Stomach (tissue), 9 donors: Measurements from ENCODE around the gene POLR3A. TPM values are rescaled to one million over a fixed set of nuclear protein-coding genes. Genes with fewer than 3 reads are reported as not detected.

Experiments
- DNase-seq, 2 donors: peaks; one replicate each; pipeline versions ENCODE4 v3.0.0 to v3.0.0-alpha.2; 2013 to 2019
- H3K27ac ChIP-seq, 5 donors: fragments of 200-600 bp in 4 of 5; sonication (generic) in 4 of 5; one replicate each; pipeline ENCODE4 v1.5.1; 2013 to 2019; ENCODE audit warnings: mild to moderate bottlenecking in 1 of 5, moderate library complexity in 1 of 5
- H3K27me3 ChIP-seq, 3 donors: fragments of 200-600 bp; sonication (generic); one replicate each; pipeline ENCODE4 v1.5.1; 2017 to 2019; ENCODE audit warnings: mixed run types in 1 of 3
- H3K36me3 ChIP-seq, 4 donors: fragments of 200-600 bp; sonication (generic); 1 replicate in 3 of 4; 2 replicates in 1 of 4; pipeline ENCODE4 v1.5.1; 2016 to 2019
- H3K4me1 ChIP-seq, 4 donors: fragments of 200-600 bp; sonication (generic); one replicate each; pipeline ENCODE4 v1.5.1; 2016 to 2019
- H3K4me3 ChIP-seq, 4 donors: fragments of 200-600 bp; sonication (generic) in 3 of 4; one replicate each; pipeline ENCODE4 v1.5.1; 2016 to 2019; ENCODE audit warnings: mild to moderate bottlenecking in 1 of 4
- H3K9me3 ChIP-seq, 4 donors: fragments of 200-600 bp; sonication (generic); one replicate each; pipeline ENCODE4 v1.5.1; 2016 to 2019
- CTCF ChIP-seq, 7 experiments: fragments of 450-650 bp in 4 of 7; fragments of 200-600 bp in 3 of 7; sonication (generic) in 3 of 7; IDR thresholded peaks; one replicate each; pipeline ENCODE4 v1.5.1; 2016 to 2019; ENCODE audit warnings: antibody characterized with exemption in 7 of 7, control low read depth in 2 of 7, mild to moderate bottlenecking in 1 of 7
- EP300 ChIP-seq: sonication (generic); formaldehyde crosslinking; IDR thresholded peaks from one replicate; pipeline ENCODE4 v1.6.1; 2017; ENCODE audit warnings: antibody characterized with exemption
- POLR2A ChIP-seq, 4 donors: fragments of 450-650 bp; IDR thresholded peaks; one replicate each; pipeline ENCODE4 v1.6.1; 2016; ENCODE audit warnings: antibody characterized with exemption in 4 of 4, control low read depth in 2 of 4, mild to moderate bottlenecking in 1 of 4, moderate library complexity in 1 of 4
- POLR2AphosphoS5 ChIP-seq, 3 donors: sonication (generic); formaldehyde crosslinking; IDR thresholded peaks; one replicate each; pipeline ENCODE4 v1.6.1; 2016; ENCODE audit warnings: antibody characterized with exemption in 3 of 3
- WGBS, 5 donors: extraction: QIAGEN DNeasy Blood & Tissue Kit in 3 of 5; methylation state at CpG; one replicate each; pipeline versions ENCODE4 v1.1.5 to v1.1.7; 2013 to 2018; 5-methylcytosine and 5-hydroxymethylcytosine counted together
- intact Hi-C: fragments of 100-400 bp; cut with DNase I; formaldehyde crosslinking; loops from one replicate; pipeline ENCODE4 v1.15.1; 2023; ENCODE audit warnings: low total_unique reads
- polyA plus RNA-seq, 3 donors: library from polyadenylated mRNA; stranded (reverse); fragments of 200-250 nt; gene quantifications; one replicate each; pipeline ENCODE4 v1.2.3, GENCODE V29; 2013
- small RNA-seq, 4 donors: library from RNA; depleted of rRNA; stranded (forward); fragments of <200 nt; gene quantifications; one replicate each; pipeline ENCODE3, GENCODE V24; 2016
- total RNA-seq, 5 donors: library from RNA; depleted of rRNA; stranded (reverse); fragments of >200 nt; gene quantifications; one replicate each; pipeline versions ENCODE4 v1.1.0 to v1.2.3, GENCODE V29; 2014 to 2016
- donor health status: healthy with polysubstance abuse.
- donor health status: Bipolar disorder and iron deficiency.
- donor health status: healthy.

Gene POLR3A
- total and polyA plus RNA-seq, 8 donors: 2.1 to 25.8 (median 8.9) TPM

GRCh38 chr10:77920495-77920894 lies 108.8 kb downstream of the POLR3A start:
- no peaks in the 10 kb centered on the region for H3K36me3 ChIP-seq
- H3K27me3 ChIP-seq: peaks cover 0 to 1% (median 0%) of the 10 kb centered on the region in 3 donors
- no peak for TF ChIP-seq POLR2AphosphoS5 (IDR thresholded peaks at IDR 0.05)
- no peak for TF ChIP-seq CTCF (IDR thresholded peaks at IDR 0.05)
- no peak for TF ChIP-seq POLR2A (IDR thresholded peaks at IDR 0.05)
- TF ChIP-seq EP300: no peak
- intact Hi-C loops: loop anchor here (10.0 kb wide), 1 partner anchor 76 kb away; no protein-coding TSS in a partner anchor
- H3K27ac ChIP-seq: no peak overlapping the region
- no peaks in the 10 kb centered on the region for H3K9me3 ChIP-seq
- DNase-seq: no peak
- H3K4me1 ChIP-seq: peaks cover 5 to 72% (median 42%) of the 10 kb centered on the region in 4 donors
- 62 to 91% (median 77%) methylated on average over 3 to 4 of the region's 4 CpGs for WGBS, 5 donors
- H3K4me3 ChIP-seq: no peak overlapping the region

GRCh38 chr10:77919713-77920108 lies 109.6 kb downstream of the POLR3A start:
- WGBS, 5 donors: 67 to 74% (median 72%) methylated on average over 4 of the region's 4 CpGs
- H3K4me1 ChIP-seq: peaks cover 3 to 72% (median 37%) of the 10 kb centered on the region in 4 donors

More at GRCh38 chr10:77919713-77920108, 109.6 kb downstream of the POLR3A start:
- no peak overlapping the region for H3K4me3 ChIP-seq
- peak overlapping the region in 2 of 5 donors; percentile 6 to 38 for H3K27ac ChIP-seq
- no peaks in the 10 kb centered on the region for H3K9me3 ChIP-seq
- H3K36me3 ChIP-seq: no peaks in the 10 kb centered on the region
- no peak for DNase-seq
- intact Hi-C loops: loop anchor here (10.0 kb wide), 1 partner anchor 75 kb away; no protein-coding TSS in a partner anchor
- TF ChIP-seq CTCF (IDR thresholded peaks at IDR 0.05) (no peak), POLR2AphosphoS5 (IDR thresholded peaks at IDR 0.05) (no peak), POLR2A (IDR thresholded peaks at IDR 0.05) (no peak), EP300 (no peak)
- no peaks in the 10 kb centered on the region for H3K27me3 ChIP-seq

Small RNAs within 50 kb of the gene (small RNA-seq; reads per million reads assigned to genes)
- 0 reads per million in 4 donors for gene RF00017

Other genes starting within 250 kb of the POLR3A start
- 100 to 1,000 TPM in 1 of 5 donors, 10 to 100 TPM in 4; 32.3 to 134 (median 44.8) TPM for gene DLG5, start 102.8 kb downstream of the POLR3A start, total RNA-seq
- 10 to 100 TPM in 2 of 3 donors, 1 to 10 TPM in 1; 9.2 to 21.8 (median 11.5) TPM for gene DLG5, start 102.8 kb downstream of the POLR3A start, polyA plus RNA-seq
- gene RPS24, start 4.3 kb upstream of the POLR3A start, total RNA-seq: 1,000 to 10,000 TPM in 4 of 5 donors, 100 to 1,000 TPM in 1; 936 to 2,996 (median 2,299) TPM
- 1,000 to 10,000 TPM; 5,082 to 7,888 (median 5,945) TPM for gene RPS24, start 4.3 kb upstream of the POLR3A start, polyA plus RNA-seq